PC-3 (cell line): ENCODE data around the gene DAAM2. TPM values are rescaled to one million over a fixed set of nuclear protein-coding genes. Genes with fewer than 3 reads are reported as not detected.

ENCODE experiments used
- ATAC-seq: fragments of 200-7000 bp; cut with Tn5 transposase; 2 replicates; pipeline ENCODE4 v1.9.1; 2020; ENCODE audit warnings: mild to moderate bottlenecking, moderate library complexity
- BruUV-seq: library from RNA; stranded (reverse); fragments of 400-500 nt; replicated peaks from 2 replicates; lab custom pipeline; 2021; lab: Mats Ljungman, UMichigan
- CTCF ChIA-PET: fragments of 300-600 bp; sonication (Branson Sonifier 250); formaldehyde crosslinking; loops from one replicate; lab custom pipeline; 2022; ENCODE audit warnings: antibody characterized with exemption; lab: Charles Lee
- POLR2A ChIA-PET: fragments of 300-600 bp; sonication (Branson Sonifier 250); formaldehyde crosslinking; loops from one replicate; lab custom pipeline; 2022; ENCODE audit warnings: antibody characterized with exemption; ENCODE audit not compliant: unreplicated experiment; lab: Charles Lee
- DNase-seq: peaks from one replicate; pipeline ENCODE4 v3.0.0-alpha.2; 2015
- H2AFZ ChIP-seq: fragments of 300-600 bp; sonication (generic); 2 replicates; pipeline ENCODE4 v1.6.0; 2016; ENCODE audit warnings: antibody characterized with exemption, low read length
- H3F3A ChIP-seq: fragments of 300-600 bp; sonication (generic); one replicate; pipeline ENCODE4 v1.6.0; 2017; ENCODE audit warnings: antibody characterized with exemption, low read length, control low read depth, mild to moderate bottlenecking; ENCODE audit not compliant: unreplicated experiment
- H3K27ac ChIP-seq: fragments of 300-600 bp; sonication (generic); 2 replicates; pipeline ENCODE4 v1.5.1; 2016; ENCODE audit warnings: mild to moderate bottlenecking, low read length
- H3K27me3 ChIP-seq: fragments of 300-600 bp; sonication (generic); 2 replicates; pipeline ENCODE4 v1.6.1; 2016; ENCODE audit warnings: low read length, mixed read lengths
- H3K36me3 ChIP-seq: fragments of 300-600 bp; sonication (generic); 2 replicates; pipeline ENCODE4 v1.6.1; 2016; ENCODE audit warnings: low read depth, mixed run types, low read length, mixed read lengths
- H3K4me1 ChIP-seq: fragments of 300-600 bp; sonication (generic); 2 replicates; pipeline ENCODE4 v1.5.1; 2016; ENCODE audit warnings: low read length; ENCODE audit not compliant: insufficient read depth
- H3K4me2 ChIP-seq: fragments of 300-600 bp; sonication (generic); 2 replicates; pipeline ENCODE4 v1.6.0; 2016; ENCODE audit warnings: low read length
- H3K4me3 ChIP-seq: fragments of 300-600 bp; sonication (generic); 2 replicates; pipeline ENCODE4 v1.5.1; 2016; ENCODE audit warnings: mild to moderate bottlenecking, low read length, mixed read lengths
- H3K79me2 ChIP-seq: fragments of 300-600 bp; sonication (generic); 2 replicates; pipeline ENCODE4 v1.6.1; 2017; ENCODE audit warnings: low read length, mixed read lengths
- H3K9ac ChIP-seq: fragments of 300-600 bp; sonication (generic); 2 replicates; pipeline ENCODE4 v1.6.0; 2016; ENCODE audit warnings: mild to moderate bottlenecking, low read length
- H3K9me2 ChIP-seq: fragments of 300-600 bp; sonication (generic); replicated peaks from 2 replicates; pipeline ENCODE4 v1.6.1; 2016; ENCODE audit warnings: mixed run types, low read length, mixed read lengths
- H3K9me3 ChIP-seq: fragments of 300-600 bp; sonication (generic); 2 replicates; pipeline ENCODE4 v1.6.1; 2016; ENCODE audit warnings: low read length, mixed read lengths
- H4K20me1 ChIP-seq: fragments of 300-600 bp; sonication (generic); 2 replicates; pipeline ENCODE4 v1.6.1; 2016; ENCODE audit warnings: low read length, mixed read lengths
- EZH2 ChIP-seq: fragments of 300-600 bp; sonication (generic); IDR thresholded peaks from one replicate; pipeline ENCODE4 v1.6.1; 2017; ENCODE audit warnings: antibody characterized with exemption, mild to moderate bottlenecking, low read length; ENCODE audit not compliant: unreplicated experiment
- EZH2phosphoT487 ChIP-seq: fragments of 300-600 bp; sonication (generic); IDR thresholded peaks from 2 replicates; pipeline ENCODE4 v1.6.1; 2018; ENCODE audit warnings: mild to moderate bottlenecking, antibody characterized with exemption, low read length, borderline replicate concordance
- intact Hi-C: fragments of 100-400 bp; cut with micrococcal nuclease; formaldehyde crosslinking; loops from 2 replicates; pipeline ENCODE4 v1.9.0; 2023
- total RNA-seq: library from RNA; depleted of rRNA; stranded (reverse); fragments of >200 nt; gene quantifications from 2 replicates; pipeline ENCODE4 v1.2.3, GENCODE V29; 2014
- TF ChIP-seq, protein P1 (sequence below): fragments of 300-600 bp; sonication (generic); conservative IDR thresholded peaks from 2 replicates; pipeline ENCODE4 v1.5.1; 2017; ENCODE audit warnings: antibody characterized with exemption, low read depth, mild to moderate bottlenecking, low read length

The DAAM2 gene
- total RNA-seq, 1 experiment from 2014 or later, result not detected

DNA sequence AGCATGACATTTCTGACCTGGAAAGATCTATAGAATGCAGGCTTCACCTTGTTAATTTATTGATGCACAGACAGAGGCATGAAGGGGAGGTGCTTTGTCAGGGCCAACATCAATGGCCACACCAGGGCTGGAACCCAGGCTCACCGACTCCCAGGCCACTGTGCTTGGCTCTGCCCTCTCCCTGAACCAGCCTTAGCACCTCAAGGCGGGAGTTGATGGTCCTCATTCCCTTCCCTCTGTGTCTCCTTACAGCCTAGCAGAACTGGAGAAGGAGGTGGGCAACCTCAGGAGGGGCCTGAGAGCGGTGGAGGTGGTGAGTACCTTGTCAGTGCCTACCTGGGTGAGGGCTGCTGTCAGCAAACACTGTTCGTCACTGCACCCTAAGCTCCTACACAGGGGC is 106.4 kb downstream of the DAAM2 start:
- ChIA-PET POLR2A (no interaction called here), CTCF (no interaction called here)
- Histone ChIP-seq H3K79me2 (no peaks in the 10 kb centered on the region), H3K9me2 (no peaks in the 10 kb centered on the region), H3K27ac (no peak overlapping the region), H3K36me3 (no peaks in the 10 kb centered on the region), H3F3A (no peaks in the 10 kb centered on the region), H3K9me3 (no peaks in the 10 kb centered on the region), H2AFZ (no peak overlapping the region), H4K20me1 (no peaks in the 10 kb centered on the region), H3K27me3 (no peaks in the 10 kb centered on the region), H3K4me1 (no peaks in the 10 kb centered on the region), H3K9ac (no peak overlapping the region), H3K4me3 (no peak overlapping the region), H3K4me2 (no peak overlapping the region)
- intact Hi-C loops, result no loop called here
- DNase-seq, result no peak
- no TSS peak for BruUV-seq
- TF ChIP-seq EZH2phosphoT487, result no peak
- TF ChIP-seq EZH2, result no peak
- TF ChIP-seq, protein P1, sequence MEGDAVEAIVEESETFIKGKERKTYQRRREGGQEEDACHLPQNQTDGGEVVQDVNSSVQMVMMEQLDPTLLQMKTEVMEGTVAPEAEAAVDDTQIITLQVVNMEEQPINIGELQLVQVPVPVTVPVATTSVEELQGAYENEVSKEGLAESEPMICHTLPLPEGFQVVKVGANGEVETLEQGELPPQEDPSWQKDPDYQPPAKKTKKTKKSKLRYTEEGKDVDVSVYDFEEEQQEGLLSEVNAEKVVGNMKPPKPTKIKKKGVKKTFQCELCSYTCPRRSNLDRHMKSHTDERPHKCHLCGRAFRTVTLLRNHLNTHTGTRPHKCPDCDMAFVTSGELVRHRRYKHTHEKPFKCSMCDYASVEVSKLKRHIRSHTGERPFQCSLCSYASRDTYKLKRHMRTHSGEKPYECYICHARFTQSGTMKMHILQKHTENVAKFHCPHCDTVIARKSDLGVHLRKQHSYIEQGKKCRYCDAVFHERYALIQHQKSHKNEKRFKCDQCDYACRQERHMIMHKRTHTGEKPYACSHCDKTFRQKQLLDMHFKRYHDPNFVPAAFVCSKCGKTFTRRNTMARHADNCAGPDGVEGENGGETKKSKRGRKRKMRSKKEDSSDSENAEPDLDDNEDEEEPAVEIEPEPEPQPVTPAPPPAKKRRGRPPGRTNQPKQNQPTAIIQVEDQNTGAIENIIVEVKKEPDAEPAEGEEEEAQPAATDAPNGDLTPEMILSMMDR, result no peak
- no peak for ATAC-seq

DNA sequence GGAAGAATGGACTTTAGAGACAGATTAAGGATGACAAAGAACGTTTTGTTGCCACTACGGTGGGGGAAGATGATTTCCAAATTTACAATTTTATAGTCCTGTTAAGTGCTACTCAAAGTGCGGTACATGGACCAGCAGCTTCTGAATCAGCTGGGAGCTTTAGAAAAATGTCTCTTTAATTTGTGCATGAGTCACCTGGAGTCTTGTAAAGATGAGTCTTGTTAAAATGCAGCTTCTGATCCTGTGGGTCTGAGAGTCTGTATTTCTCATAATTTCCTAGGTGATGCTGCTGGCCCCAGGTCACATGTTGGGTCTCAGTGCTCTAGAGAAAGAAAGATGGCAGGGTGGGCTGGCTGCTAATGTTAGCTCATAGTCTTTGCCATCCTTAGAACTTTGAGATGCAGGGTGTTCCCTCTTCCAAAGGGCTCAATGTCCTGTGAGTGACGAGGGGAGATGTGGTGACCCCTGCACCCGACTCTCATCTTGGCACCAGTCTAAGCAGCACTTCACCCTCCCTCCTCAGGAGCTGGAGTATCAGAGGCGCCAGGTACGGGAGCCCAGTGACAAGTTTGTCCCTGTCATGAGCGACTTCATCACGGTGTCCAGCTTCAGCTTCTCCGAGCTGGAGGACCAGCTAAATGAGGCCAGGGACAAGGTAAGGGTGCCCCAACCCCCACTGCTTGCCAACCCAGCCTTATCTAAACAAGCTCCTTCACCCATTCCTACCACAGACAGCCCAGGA is 107.5 kb downstream of the DAAM2 start:
- Histone ChIP-seq H3K79me2 (no peaks in the 10 kb centered on the region), H3K9me3 (no peaks in the 10 kb centered on the region), H3K27me3 (no peaks in the 10 kb centered on the region), H3K9ac (no peak overlapping the region), H3K27ac (no peak overlapping the region), H3K4me3 (no peak overlapping the region), H3K4me1 (no peaks in the 10 kb centered on the region), H3K9me2 (no peaks in the 10 kb centered on the region), H3F3A (no peaks in the 10 kb centered on the region), H4K20me1 (no peaks in the 10 kb centered on the region), H2AFZ (no peak overlapping the region), H3K4me2 (no peak overlapping the region), H3K36me3 (no peaks in the 10 kb centered on the region)
- ChIA-PET POLR2A (no interaction called here), CTCF (no interaction called here)
- intact Hi-C loops, result no loop called here
- no TSS peak for BruUV-seq
- ATAC-seq (peak; percentile 70), DNase-seq (peak; percentile 15)
- TF ChIP-seq, protein P1, result no peak
- no peak for TF ChIP-seq EZH2phosphoT487
- no peak for TF ChIP-seq EZH2

DNA sequence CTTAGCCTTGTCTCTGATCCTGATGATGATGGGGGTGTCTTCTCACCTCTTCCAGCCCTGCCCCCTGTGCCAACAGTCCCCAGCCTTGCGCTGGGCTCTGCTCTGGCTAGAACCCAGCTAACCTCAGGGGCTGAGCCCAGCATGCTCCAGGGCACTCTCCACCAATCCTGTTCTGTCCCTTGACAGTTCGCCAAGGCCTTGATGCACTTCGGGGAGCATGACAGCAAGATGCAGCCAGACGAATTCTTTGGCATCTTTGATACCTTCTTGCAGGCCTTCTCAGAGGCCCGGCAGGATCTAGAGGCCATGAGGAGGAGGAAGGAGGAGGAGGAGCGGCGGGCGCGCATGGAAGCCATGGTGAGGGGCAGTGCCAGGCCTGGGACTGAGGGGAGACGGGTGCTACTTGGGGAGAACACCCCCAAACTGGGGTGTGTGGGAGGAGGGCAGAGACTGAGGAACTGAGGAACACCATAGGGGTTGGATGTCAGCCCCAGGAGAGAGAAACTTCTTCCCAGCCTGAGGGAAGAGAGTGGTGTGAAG is 109.0 kb downstream of the DAAM2 start:
- H3F3A ChIP-seq, result no peaks in the 10 kb centered on the region
- no peak for DNase-seq
- H3K4me3 ChIP-seq, result no peak overlapping the region
- H4K20me1 ChIP-seq, result no peaks in the 10 kb centered on the region
- intact Hi-C loops, result no loop called here
- no peaks in the 10 kb centered on the region for H3K27me3 ChIP-seq
- no peaks in the 10 kb centered on the region for H3K4me1 ChIP-seq
- ATAC-seq, result no peak
- no peak overlapping the region for H3K4me2 ChIP-seq
- H2AFZ ChIP-seq, result no peak overlapping the region
- POLR2A ChIA-PET, result no interaction called here
- no peak overlapping the region for H3K27ac ChIP-seq
- CTCF ChIA-PET, result no interaction called here
- H3K9me2 ChIP-seq, result no peaks in the 10 kb centered on the region
- no peaks in the 10 kb centered on the region for H3K36me3 ChIP-seq
- H3K9ac ChIP-seq, result no peak overlapping the region
- BruUV-seq, result no TSS peak
- H3K79me2 ChIP-seq, result no peaks in the 10 kb centered on the region
- TF ChIP-seq EZH2phosphoT487 (no peak), EZH2 (no peak)
- TF ChIP-seq, protein P1, result no peak
- no peaks in the 10 kb centered on the region for H3K9me3 ChIP-seq
